GM18861 (cell line): Measurements from ENCODE around the gene FGD2.
"Not testable (repeated sequence)": the region's sequence is repeated elsewhere in the genome, so short reads cannot be mapped to it uniquely, and the experiment has no call there.

Source experiments
- ATAC-seq: cut with Tn5 transposase; IDR thresholded peaks from one replicate; pipeline ENCODE4 v1.9.1; 2021; ENCODE audit not compliant: unreplicated experiment

The FGD2 gene

GRCh38 chr6:36989264-36989663 lies 16.2 kb upstream of the FGD2 start:
- no peak for ATAC-seq

- not testable (repeated sequence) for ATAC-seq
These were observed 15.1 kb upstream of the FGD2 start for GRCh38 chr6:36990401-36990800.

- ATAC-seq: no peak
These were observed 7.4 kb upstream of the FGD2 start for GRCh38 chr6:36997811-36998722.

- no peak for ATAC-seq
These were observed 6.8 kb upstream of the FGD2 start for GRCh38 chr6:36998723-36999038.

- no peak for ATAC-seq
These were observed 6.2 kb upstream of the FGD2 start for GRCh38 chr6:36999061-36999750.

- ATAC-seq: no peak
These were observed 5.7 kb upstream of the FGD2 start for GRCh38 chr6:36999751-37000125.

- peak; percentile 45 for ATAC-seq
These were observed 1.1 kb upstream of the FGD2 start for GRCh38 chr6:37004044-37004980.

GRCh38 chr6:37005827-37006567 lies 542 bp downstream of the FGD2 start:
- ATAC-seq: no peak

GRCh38 chr6:37006793-37007339 lies 1.4 kb downstream of the FGD2 start:
- no peak for ATAC-seq

- no peak for ATAC-seq
These were observed 2.0 kb downstream of the FGD2 start for GRCh38 chr6:37007340-37008043.

GRCh38 chr6:37008484-37009465 lies 3.3 kb downstream of the FGD2 start:
- ATAC-seq: no peak

- no peak for ATAC-seq
These were observed 5.0 kb downstream of the FGD2 start for GRCh38 chr6:37010402-37010892.

GRCh38 chr6:37011656-37012378 lies 6.4 kb downstream of the FGD2 start:
- no peak for ATAC-seq

GRCh38 chr6:37013516-37014491 lies 8.3 kb downstream of the FGD2 start:
- no peak for ATAC-seq

GRCh38 chr6:37014667-37015066 lies 9.2 kb downstream of the FGD2 start:
- no peak for ATAC-seq

GRCh38 chr6:37015532-37015931 lies 10.1 kb downstream of the FGD2 start:
- ATAC-seq: no peak

- no peak for ATAC-seq
These were observed 11.5 kb downstream of the FGD2 start for GRCh38 chr6:37016995-37017394.
